ENCODE results near the gene LRFN2.

LRFN2 gene

GRCh38 chr6:40438246-40438887 lies 148.8 kb downstream of the LRFN2 start:
- Histone ChIP-seq H3K27me3 (ENCODE audit: control insufficient read depth, insufficient read depth, low read length) (peaks cover 7% of the 10 kb centered on the region), H3K36me3 (ENCODE audit: control insufficient read depth, insufficient read depth, low read length) (no peaks in the 10 kb centered on the region), H3K4me1 (ENCODE audit: control insufficient read depth, insufficient read depth, low read length) (peaks cover 4% of the 10 kb centered on the region), H3K9me3 (ENCODE audit: control insufficient read depth, low read length) (no peaks in the 10 kb centered on the region), H3K9ac (ENCODE audit: low read length) (no peak overlapping the region), H3K4me3 (ENCODE audit: low read length) (no peak overlapping the region)

GRCh38 chr6:40437631-40438030 lies 149.5 kb downstream of the LRFN2 start:
- Histone ChIP-seq H3K9me3 (ENCODE audit: control insufficient read depth, low read length) (no peaks in the 10 kb centered on the region), H3K4me3 (ENCODE audit: low read length) (no peak overlapping the region), H3K27me3 (ENCODE audit: control insufficient read depth, insufficient read depth, low read length) (peaks cover 7% of the 10 kb centered on the region), H3K36me3 (ENCODE audit: control insufficient read depth, insufficient read depth, low read length) (no peaks in the 10 kb centered on the region), H3K9ac (ENCODE audit: low read length) (no peak overlapping the region), H3K4me1 (ENCODE audit: control insufficient read depth, insufficient read depth, low read length) (peaks cover 4% of the 10 kb centered on the region)

- H3K9ac ChIP-seq (ENCODE audit: low read length), result no peak overlapping the region
- H3K4me3 ChIP-seq (ENCODE audit: low read length), result no peak overlapping the region
- H3K9me3 ChIP-seq (ENCODE audit: control insufficient read depth, low read length), result no peaks in the 10 kb centered on the region
- no peaks in the 10 kb centered on the region for H3K36me3 ChIP-seq (ENCODE audit: control insufficient read depth, insufficient read depth, low read length)
- H3K4me1 ChIP-seq (ENCODE audit: control insufficient read depth, insufficient read depth, low read length), result peaks cover 4% of the 10 kb centered on the region
- peaks cover 7% of the 10 kb centered on the region for H3K27me3 ChIP-seq (ENCODE audit: control insufficient read depth, insufficient read depth, low read length)
Measured at GRCh38 chr6:40436685-40437604, 150.2 kb downstream of the LRFN2 start.

GRCh38 chr6:40432982-40433381 lies 154.2 kb downstream of the LRFN2 start:
- Histone ChIP-seq H3K36me3 (ENCODE audit: control insufficient read depth, insufficient read depth, low read length) (no peaks in the 10 kb centered on the region), H3K27me3 (ENCODE audit: control insufficient read depth, insufficient read depth, low read length) (no peaks in the 10 kb centered on the region), H3K4me1 (ENCODE audit: control insufficient read depth, insufficient read depth, low read length) (no peaks in the 10 kb centered on the region), H3K4me3 (ENCODE audit: low read length) (no peak overlapping the region), H3K9ac (ENCODE audit: low read length) (no peak overlapping the region), H3K9me3 (ENCODE audit: control insufficient read depth, low read length) (no peaks in the 10 kb centered on the region)

- Histone ChIP-seq H3K9me3 (ENCODE audit: control insufficient read depth, low read length) (no peaks in the 10 kb centered on the region), H3K9ac (ENCODE audit: low read length) (no peak overlapping the region), H3K27me3 (ENCODE audit: control insufficient read depth, insufficient read depth, low read length) (no peaks in the 10 kb centered on the region), H3K4me3 (ENCODE audit: low read length) (no peak overlapping the region), H3K4me1 (ENCODE audit: control insufficient read depth, insufficient read depth, low read length) (no peaks in the 10 kb centered on the region), H3K36me3 (ENCODE audit: control insufficient read depth, insufficient read depth, low read length) (no peaks in the 10 kb centered on the region)
Measured at GRCh38 chr6:40431706-40432105, 155.5 kb downstream of the LRFN2 start.

GRCh38 chr6:40427196-40427595 lies 160.0 kb downstream of the LRFN2 start:
- Histone ChIP-seq H3K9ac (ENCODE audit: low read length) (no peak overlapping the region), H3K4me3 (ENCODE audit: low read length) (no peak overlapping the region), H3K4me1 (ENCODE audit: control insufficient read depth, insufficient read depth, low read length) (no peaks in the 10 kb centered on the region), H3K27me3 (ENCODE audit: control insufficient read depth, insufficient read depth, low read length) (no peaks in the 10 kb centered on the region), H3K36me3 (ENCODE audit: control insufficient read depth, insufficient read depth, low read length) (no peaks in the 10 kb centered on the region), H3K9me3 (ENCODE audit: control insufficient read depth, low read length) (no peaks in the 10 kb centered on the region)

- H3K9me3 ChIP-seq (ENCODE audit: control insufficient read depth, low read length), result no peaks in the 10 kb centered on the region
- no peaks in the 10 kb centered on the region for H3K27me3 ChIP-seq (ENCODE audit: control insufficient read depth, insufficient read depth, low read length)
- H3K4me3 ChIP-seq (ENCODE audit: low read length), result no peak overlapping the region
- H3K36me3 ChIP-seq (ENCODE audit: control insufficient read depth, insufficient read depth, low read length), result no peaks in the 10 kb centered on the region
- no peaks in the 10 kb centered on the region for H3K4me1 ChIP-seq (ENCODE audit: control insufficient read depth, insufficient read depth, low read length)
- no peak overlapping the region for H3K9ac ChIP-seq (ENCODE audit: low read length)
Measured at GRCh38 chr6:40426346-40427066, 160.7 kb downstream of the LRFN2 start.

- Histone ChIP-seq H3K4me3 (ENCODE audit: low read length) (no peak overlapping the region), H3K9ac (ENCODE audit: low read length) (no peak overlapping the region), H3K4me1 (ENCODE audit: control insufficient read depth, insufficient read depth, low read length) (no peaks in the 10 kb centered on the region), H3K36me3 (ENCODE audit: control insufficient read depth, insufficient read depth, low read length) (no peaks in the 10 kb centered on the region), H3K9me3 (ENCODE audit: control insufficient read depth, low read length) (no peaks in the 10 kb centered on the region), H3K27me3 (ENCODE audit: control insufficient read depth, insufficient read depth, low read length) (no peaks in the 10 kb centered on the region)
Measured at GRCh38 chr6:40425192-40425919, 161.8 kb downstream of the LRFN2 start.

GRCh38 chr6:40422046-40422445 lies 165.1 kb downstream of the LRFN2 start:
- no peaks in the 10 kb centered on the region for H3K36me3 ChIP-seq (ENCODE audit: control insufficient read depth, insufficient read depth, low read length)
- H3K9ac ChIP-seq (ENCODE audit: low read length), result no peak overlapping the region
- no peaks in the 10 kb centered on the region for H3K27me3 ChIP-seq (ENCODE audit: control insufficient read depth, insufficient read depth, low read length)
- H3K9me3 ChIP-seq (ENCODE audit: control insufficient read depth, low read length), result no peaks in the 10 kb centered on the region
- H3K4me1 ChIP-seq (ENCODE audit: control insufficient read depth, insufficient read depth, low read length), result no peaks in the 10 kb centered on the region
- H3K4me3 ChIP-seq (ENCODE audit: low read length), result no peak overlapping the region

- no peaks in the 10 kb centered on the region for H3K9me3 ChIP-seq (ENCODE audit: control insufficient read depth, low read length)
- H3K4me3 ChIP-seq (ENCODE audit: low read length), result no peak overlapping the region
- H3K4me1 ChIP-seq (ENCODE audit: control insufficient read depth, insufficient read depth, low read length), result no peaks in the 10 kb centered on the region
- no peaks in the 10 kb centered on the region for H3K27me3 ChIP-seq (ENCODE audit: control insufficient read depth, insufficient read depth, low read length)
- no peak overlapping the region for H3K9ac ChIP-seq (ENCODE audit: low read length)
- no peaks in the 10 kb centered on the region for H3K36me3 ChIP-seq (ENCODE audit: control insufficient read depth, insufficient read depth, low read length)
Measured at GRCh38 chr6:40419946-40420728, 167.0 kb downstream of the LRFN2 start.

- H3K4me3 ChIP-seq (ENCODE audit: low read length), result no peak overlapping the region
- no peak overlapping the region for H3K9ac ChIP-seq (ENCODE audit: low read length)
- H3K27me3 ChIP-seq (ENCODE audit: control insufficient read depth, insufficient read depth, low read length), result no peaks in the 10 kb centered on the region
- H3K36me3 ChIP-seq (ENCODE audit: control insufficient read depth, insufficient read depth, low read length), result no peaks in the 10 kb centered on the region
- no peaks in the 10 kb centered on the region for H3K9me3 ChIP-seq (ENCODE audit: control insufficient read depth, low read length)
- H3K4me1 ChIP-seq (ENCODE audit: control insufficient read depth, insufficient read depth, low read length), result no peaks in the 10 kb centered on the region
Measured at GRCh38 chr6:40419377-40419776, 167.8 kb downstream of the LRFN2 start.
